H1 (cell line): ENCODE measurements around the gene SRSF2. TPM values are rescaled to one million over a fixed set of nuclear protein-coding genes. Genes with fewer than 3 reads are reported as not detected.

Experiments
- ATF3 ChIP-seq: IDR thresholded peaks from 2 replicates; pipeline ENCODE4 v1.6.1; 2011; ENCODE audit warnings: low read depth, mild to moderate bottlenecking, low read length; ENCODE audit not compliant: insufficient read depth
- TAF1 ChIP-seq: IDR thresholded peaks from 2 replicates; pipeline ENCODE4 v1.6.1; 2011; ENCODE audit warnings: mild to moderate bottlenecking, low read depth, low read length
- YY1 ChIP-seq: IDR thresholded peaks from 2 replicates; pipeline ENCODE4 v1.6.1; 2011; ENCODE audit warnings: low read depth, mild to moderate bottlenecking, low read length
- ZNF274 ChIP-seq: IDR thresholded peaks from 2 replicates; pipeline ENCODE4 v1.7.0; 2012; ENCODE audit warnings: low read length, borderline replicate concordance; ENCODE audit errors: extremely low read depth
- polyA plus RNA-seq, 7 experiments: library from polyadenylated mRNA; depleted of rRNA in 3 of 7; stranded (reverse) in 5 of 7; unstranded in 2 of 7; fragments of >200 nt in 5 of 7; fragments of 200-250 nt in 2 of 7; gene quantifications; 1 replicate in 5 of 7; 2 replicates in 1 of 7; 4 replicates in 1 of 7; pipeline versions ENCODE4 v1.2.1 to v1.2.3, GENCODE V29; 2011 to 2013; ENCODE audit warnings: missing spikeins in 2 of 7, mixed read lengths in 2 of 7
- total RNA-seq: library from RNA; stranded (reverse); fragmentation: NEBNext Ultra II Directional; extraction: Animal tissue kit (Norgen Biotek cat#: 25700); gene quantifications from 2 replicates; pipeline ENCODE4 v1.2.1, GENCODE V29; 2021

SRSF2 gene
- total and polyA plus RNA-seq, 2 of the 8 experiments (the other 6 are each of a cell fraction or from before 2014, with no cell fraction given): 397 to 401 TPM

DNA sequence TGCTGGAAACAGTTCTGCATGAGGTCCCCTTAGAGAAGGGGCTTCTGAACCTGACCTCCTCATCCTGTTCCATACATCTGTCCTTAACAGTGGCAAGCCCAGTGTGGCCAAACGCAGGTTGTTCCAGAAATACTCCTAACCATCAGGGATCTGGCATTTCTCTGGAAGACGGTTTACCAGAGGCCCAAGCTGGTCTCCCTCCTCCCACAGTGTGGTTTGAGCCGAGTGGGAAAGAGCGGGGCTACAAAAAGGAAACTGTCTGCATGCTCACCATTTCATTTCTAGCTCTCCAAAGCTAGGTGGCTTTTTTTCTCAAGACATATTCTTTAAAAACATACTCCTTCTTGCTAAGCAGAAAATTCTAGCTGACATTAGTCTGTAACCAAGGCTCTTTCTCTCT lies 32.3 kb downstream of the SRSF2 start (continued):
- TF ChIP-seq ATF3: no peak
- no peak for TF ChIP-seq YY1
- TF ChIP-seq TAF1: no peak
- no peak for TF ChIP-seq ZNF274
